ENCODE results near the gene ITGB8. TPM values are rescaled to one million over a fixed set of nuclear protein-coding genes. Genes with fewer than 3 reads are reported as not detected.

Gene ITGB8
- total RNA-seq, 1 donor = 13.0 TPM

DNA sequence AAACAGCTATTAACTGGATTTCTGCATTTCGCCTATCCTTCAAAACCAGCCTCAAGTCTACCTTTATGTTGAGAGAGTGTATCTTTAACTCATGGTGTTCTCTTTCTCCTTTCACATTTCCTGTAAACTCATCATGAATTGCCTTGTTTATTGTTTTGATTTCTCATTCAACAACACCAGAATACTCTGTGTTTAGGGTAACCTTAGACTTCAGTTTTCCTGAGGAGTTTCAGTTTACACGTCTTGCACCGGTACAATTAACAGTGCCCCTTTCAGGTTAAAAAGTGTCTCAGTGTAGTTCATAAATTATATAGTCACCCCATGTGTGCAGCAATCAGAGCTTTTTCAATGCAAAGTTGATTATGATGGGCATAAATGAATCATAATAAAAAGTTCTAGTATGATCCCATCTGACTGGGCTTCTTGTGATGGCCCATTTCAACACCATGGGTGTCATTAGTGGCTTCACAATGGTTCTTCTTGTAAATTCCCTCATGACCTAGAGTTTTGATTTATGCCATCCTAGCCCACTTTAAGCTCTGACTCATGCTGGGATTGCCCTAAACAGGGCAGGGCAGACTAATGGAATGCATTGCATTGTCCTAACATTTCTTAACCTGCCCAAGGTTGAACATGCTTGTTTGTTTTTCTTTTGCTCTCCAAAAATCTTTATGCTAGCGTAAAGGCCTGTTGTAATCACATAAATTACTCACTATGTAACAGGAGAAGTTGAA, 22.0 kb downstream of the ITGB8 start:
- TF ChIP-seq, protein P1, sequence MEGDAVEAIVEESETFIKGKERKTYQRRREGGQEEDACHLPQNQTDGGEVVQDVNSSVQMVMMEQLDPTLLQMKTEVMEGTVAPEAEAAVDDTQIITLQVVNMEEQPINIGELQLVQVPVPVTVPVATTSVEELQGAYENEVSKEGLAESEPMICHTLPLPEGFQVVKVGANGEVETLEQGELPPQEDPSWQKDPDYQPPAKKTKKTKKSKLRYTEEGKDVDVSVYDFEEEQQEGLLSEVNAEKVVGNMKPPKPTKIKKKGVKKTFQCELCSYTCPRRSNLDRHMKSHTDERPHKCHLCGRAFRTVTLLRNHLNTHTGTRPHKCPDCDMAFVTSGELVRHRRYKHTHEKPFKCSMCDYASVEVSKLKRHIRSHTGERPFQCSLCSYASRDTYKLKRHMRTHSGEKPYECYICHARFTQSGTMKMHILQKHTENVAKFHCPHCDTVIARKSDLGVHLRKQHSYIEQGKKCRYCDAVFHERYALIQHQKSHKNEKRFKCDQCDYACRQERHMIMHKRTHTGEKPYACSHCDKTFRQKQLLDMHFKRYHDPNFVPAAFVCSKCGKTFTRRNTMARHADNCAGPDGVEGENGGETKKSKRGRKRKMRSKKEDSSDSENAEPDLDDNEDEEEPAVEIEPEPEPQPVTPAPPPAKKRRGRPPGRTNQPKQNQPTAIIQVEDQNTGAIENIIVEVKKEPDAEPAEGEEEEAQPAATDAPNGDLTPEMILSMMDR (IDR thresholded peaks at IDR 0.05; ENCODE audit: insufficient read depth, low read depth, low read length) = no peak
- no peak overlapping the region for H3K4me3 ChIP-seq (ENCODE audit: low read depth, low read length)
- peak; percentile 56 for DNase-seq (ENCODE audit: low read depth)

GRCh38 chr7:20354610-20355528, 24.2 kb downstream of the ITGB8 start:
- TF ChIP-seq, protein P1 (IDR thresholded peaks at IDR 0.05; ENCODE audit: insufficient read depth, low read depth, low read length) = no peak
- DNase-seq (ENCODE audit: low read depth) = no peak
- no peak overlapping the region for H3K4me3 ChIP-seq (ENCODE audit: low read depth, low read length)

- no peak overlapping the region for H3K4me3 ChIP-seq (ENCODE audit: low read depth, low read length)
Observed at GRCh38 chr7:20358106-20358505, 27.4 kb downstream of the ITGB8 start.

GRCh38 chr7:20358762-20359282, 28.1 kb downstream of the ITGB8 start:
- no peak for DNase-seq (ENCODE audit: low read depth)
- TF ChIP-seq, protein P1 (IDR thresholded peaks at IDR 0.05; ENCODE audit: insufficient read depth, low read depth, low read length) = no peak

More at GRCh38 chr7:20358106-20358505, 27.4 kb downstream of the ITGB8 start:
- TF ChIP-seq, protein P1 (IDR thresholded peaks at IDR 0.05; ENCODE audit: insufficient read depth, low read depth, low read length) = no peak
- DNase-seq (ENCODE audit: low read depth) = no peak

GRCh38 chr7:20359341-20359963, 28.8 kb downstream of the ITGB8 start:
- H3K4me3 ChIP-seq (ENCODE audit: low read depth, low read length) = no peak overlapping the region
- DNase-seq (ENCODE audit: low read depth) = peak; percentile 43
- TF ChIP-seq, protein P1 (IDR thresholded peaks at IDR 0.05; ENCODE audit: insufficient read depth, low read depth, low read length) = no peak

More at GRCh38 chr7:20358762-20359282, 28.1 kb downstream of the ITGB8 start:
- no peak overlapping the region for H3K4me3 ChIP-seq (ENCODE audit: low read depth, low read length)

DNA sequence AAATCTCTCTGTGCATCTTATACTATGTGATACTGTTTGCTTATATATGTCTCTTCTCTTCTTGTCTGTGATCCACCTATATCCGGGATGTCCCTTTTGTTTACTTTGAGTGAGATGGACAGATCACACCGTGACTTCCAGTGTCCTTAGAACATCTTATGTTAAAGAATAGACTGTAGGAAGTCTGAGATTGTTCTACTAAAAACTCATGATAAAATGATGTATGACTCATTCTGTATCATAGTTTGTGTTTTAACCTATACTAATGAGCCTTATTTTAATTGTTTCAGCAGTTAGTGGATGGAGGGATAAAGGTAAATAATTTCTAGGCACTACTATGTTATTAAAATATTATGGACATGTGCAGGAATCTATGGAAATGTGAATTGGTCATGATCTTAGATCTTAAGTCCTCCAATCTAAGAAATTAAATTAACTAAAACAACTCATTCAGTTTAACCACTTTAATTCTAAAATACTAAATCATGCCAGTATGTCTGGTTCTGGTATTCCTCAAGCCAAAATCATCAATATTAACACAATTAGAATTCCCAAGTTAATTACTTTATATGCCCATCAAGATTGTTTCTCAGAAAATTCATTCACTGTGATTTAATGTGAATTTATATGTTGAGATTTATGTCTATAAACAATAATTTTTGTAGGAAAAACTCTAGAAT, 32.0 kb downstream of the ITGB8 start:
- TF ChIP-seq, protein P1 (IDR thresholded peaks at IDR 0.05; ENCODE audit: insufficient read depth, low read depth, low read length) = no peak
- no peak for DNase-seq (ENCODE audit: low read depth)
- H3K4me3 ChIP-seq (ENCODE audit: low read depth, low read length) = no peak overlapping the region

All from fibroblast of villous mesenchyme (primary cell).